Left lung (tissue), 10 donors: ENCODE measurements around the gene IL5RA. TPM values are rescaled to one million over a fixed set of nuclear protein-coding genes. Genes with fewer than 3 reads are reported as not detected.

ENCODE experiments used
- ATAC-seq: fragments of 200-7000 bp; cut with Tn5 transposase; one replicate; pipeline ENCODE4 v1.9.1; 2020; ENCODE audit warnings: moderate library complexity
- DNase-seq, 4 donors: peaks; one replicate each; pipeline ENCODE4 v3.0.0-alpha.2; 2013 to 2020
- H3K27ac ChIP-seq, 2 donors: fragments of 200-600 bp; sonication (generic) in 1 of 2; one replicate each; pipeline versions ENCODE4 v1.5.0 to v1.8.0; 2020 to 2021
- H3K27me3 ChIP-seq, 2 donors: fragments of 200-600 bp; sonication (generic) in 1 of 2; one replicate each; pipeline versions ENCODE4 v1.5.0 to v1.8.0; 2020 to 2021
- H3K36me3 ChIP-seq, 2 donors: fragments of 200-600 bp; sonication (generic) in 1 of 2; one replicate each; pipeline versions ENCODE4 v1.5.0 to v1.8.0; 2020 to 2021
- H3K4me1 ChIP-seq, 2 donors: fragments of 200-600 bp; one replicate each; pipeline ENCODE4 v1.8.0; 2021
- H3K4me3 ChIP-seq, 2 donors: fragments of 200-600 bp; sonication (generic) in 1 of 2; one replicate each; pipeline versions ENCODE4 v1.5.0 to v1.8.0; 2020 to 2021; ENCODE audit warnings: mild to moderate bottlenecking in 1 of 2
- H3K9me3 ChIP-seq, 2 donors: fragments of 200-600 bp; sonication (generic) in 1 of 2; one replicate each; pipeline versions ENCODE4 v1.5.0 to v1.8.0; 2020 to 2021
- CTCF ChIP-seq, 2 donors: fragments of 200-600 bp; sonication (generic) in 1 of 2; IDR thresholded peaks; one replicate each; pipeline versions ENCODE4 v1.5.0 to v1.8.0; 2021; ENCODE audit warnings: antibody characterized with exemption in 2 of 2
- intact Hi-C, 2 donors: fragments of 100-400 bp; cut with DNase I; formaldehyde crosslinking; loops; one replicate each; pipeline versions ENCODE4 v1.11.2 to v1.14.2; 2022
- polyA plus RNA-seq, 6 donors: library from polyadenylated mRNA; unstranded; fragments of 120-200 nt; gene quantifications; one replicate each; pipeline ENCODE4 v1.2.1, GENCODE V29; 2013; ENCODE audit not compliant: insufficient read length in 6 of 6
- total RNA-seq, 2 donors: library from RNA; stranded (reverse); fragmentation: NEBNext Ultra II Directional; extraction: Animal tissue kit (Norgen Biotek cat#: 25700); gene quantifications; one replicate each; pipeline ENCODE4 v1.2.1, GENCODE V29; 2021
- donor health status: DM: no; HTN: yes; CAD: no.
- donor health status: DM: no; HTN: no; CAD: no.

Gene IL5RA
- total and polyA plus RNA-seq, 8 donors = 0.50 to 5.2 (median 2.9) TPM

- Histone ChIP-seq H3K9me3 (no peaks in the 10 kb centered on the region), H3K27me3 (no peaks in the 10 kb centered on the region), H3K36me3 (no peaks in the 10 kb centered on the region), H3K4me1 (no peaks in the 10 kb centered on the region), H3K4me3 (no peak overlapping the region), H3K27ac (no peak overlapping the region)
- TF ChIP-seq CTCF (IDR thresholded peaks at IDR 0.05) = no peak
- ATAC-seq (no peak), DNase-seq (no peak)
- intact Hi-C loops = no loop called here
These were observed 7.5 kb upstream of the IL5RA start for GRCh38 chr3:3117651-3118050.

DNA sequence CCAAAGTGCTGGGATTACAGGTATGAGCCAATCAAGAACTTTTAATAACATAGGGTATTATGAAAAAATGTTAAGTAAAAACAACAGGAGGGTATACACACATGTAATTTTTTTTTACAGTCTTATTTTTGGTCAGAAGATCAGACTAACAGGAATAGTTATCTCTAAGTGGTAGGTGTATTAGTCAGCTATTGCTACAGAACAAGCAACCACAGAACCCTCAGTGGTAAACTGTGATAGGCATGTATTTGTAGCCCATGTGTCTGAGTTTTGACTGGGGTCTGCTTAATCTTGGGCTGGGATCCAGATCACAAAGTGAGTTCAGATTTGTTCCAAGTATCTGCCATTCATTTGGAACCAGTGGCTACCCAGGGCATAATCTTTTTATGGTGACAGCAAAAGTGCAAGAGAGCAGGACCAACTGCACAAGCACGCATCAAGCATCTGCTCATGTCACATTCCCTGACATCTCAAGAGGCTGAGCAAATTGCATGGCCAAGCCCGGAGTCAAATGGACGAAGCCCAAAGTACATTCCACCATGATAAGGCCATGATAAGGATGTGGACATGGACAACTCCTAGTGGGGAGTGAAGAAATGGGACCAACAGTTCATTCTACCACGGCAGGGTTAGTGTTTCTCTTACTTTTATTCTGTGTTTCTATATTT is 3.0 kb upstream of the IL5RA start:
- no peak for TF ChIP-seq CTCF (IDR thresholded peaks at IDR 0.05)
- intact Hi-C loops = no loop called here
- ATAC-seq = peak; percentile 63
- DNase-seq = no peak
- H3K36me3 ChIP-seq = no peaks in the 10 kb centered on the region
- H3K4me1 ChIP-seq = no peaks in the 10 kb centered on the region
- no peak overlapping the region for H3K4me3 ChIP-seq
- no peak overlapping the region for H3K27ac ChIP-seq
- no peaks in the 10 kb centered on the region for H3K27me3 ChIP-seq
- no peaks in the 10 kb centered on the region for H3K9me3 ChIP-seq

GRCh38 chr3:3110749-3111361 is 681 bp upstream of the IL5RA start:
- H3K4me3 ChIP-seq = no peak overlapping the region
- H3K9me3 ChIP-seq = no peaks in the 10 kb centered on the region
- DNase-seq (no peak), ATAC-seq (no peak)
- TF ChIP-seq CTCF (IDR thresholded peaks at IDR 0.05) = no peak
- intact Hi-C loops = no loop called here
- no peaks in the 10 kb centered on the region for H3K27me3 ChIP-seq
- H3K27ac ChIP-seq = no peak overlapping the region
- no peaks in the 10 kb centered on the region for H3K36me3 ChIP-seq
- no peaks in the 10 kb centered on the region for H3K4me1 ChIP-seq

DNA sequence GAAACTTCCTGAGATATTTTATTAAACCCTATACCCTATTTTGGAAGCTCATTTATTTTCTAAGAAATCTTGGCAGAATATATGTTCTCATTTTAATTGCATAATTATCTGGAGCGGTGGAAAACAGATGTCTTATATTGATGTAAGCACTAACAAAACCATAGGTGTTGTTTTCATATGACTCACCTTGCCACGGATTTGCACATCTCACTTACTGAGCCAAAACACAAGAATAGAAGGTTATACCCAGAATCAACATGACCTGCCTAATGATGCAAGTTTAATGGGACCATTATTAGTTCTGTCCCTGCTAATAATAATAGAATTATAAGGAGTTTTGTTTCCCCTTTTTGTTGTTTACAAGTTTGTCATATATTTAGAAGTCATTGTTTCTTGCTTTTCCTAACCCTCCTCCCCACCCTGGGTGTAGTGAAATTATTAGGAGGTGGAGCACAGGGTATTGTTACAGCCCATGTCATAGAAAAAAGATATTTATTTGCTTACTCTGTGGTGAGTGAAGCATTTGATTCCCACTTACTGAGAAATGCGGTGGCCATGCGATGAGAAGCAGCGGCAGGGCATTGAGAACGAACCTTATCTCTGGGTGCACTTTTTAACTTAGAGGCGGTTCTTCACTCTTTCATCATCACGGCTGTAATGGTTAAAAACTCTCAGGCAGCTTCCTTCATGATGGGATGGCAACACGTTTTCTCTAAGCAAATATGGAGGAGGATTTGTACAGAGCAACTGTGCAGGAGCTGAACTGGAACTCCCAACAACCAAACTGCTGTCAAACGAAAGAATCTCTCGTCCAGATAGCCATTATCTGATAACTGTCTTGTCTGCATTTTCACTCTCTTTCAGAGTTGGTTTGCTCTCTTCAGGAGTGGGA is 521 bp downstream of the IL5RA start:
- H3K27ac ChIP-seq = peak overlapping the region in 1 of 2 donors; percentile 13
- no peak for TF ChIP-seq CTCF (IDR thresholded peaks at IDR 0.05)
- no peaks in the 10 kb centered on the region for H3K27me3 ChIP-seq
- no peak for ATAC-seq
- intact Hi-C loops = no loop called here
- no peaks in the 10 kb centered on the region for H3K36me3 ChIP-seq
- no peaks in the 10 kb centered on the region for H3K4me1 ChIP-seq
- no peak for DNase-seq
- H3K9me3 ChIP-seq = no peaks in the 10 kb centered on the region
- H3K4me3 ChIP-seq = no peak overlapping the region

GRCh38 chr3:3107858-3108257 is 2.3 kb downstream of the IL5RA start:
- Histone ChIP-seq H3K36me3 (no peaks in the 10 kb centered on the region), H3K4me1 (no peaks in the 10 kb centered on the region), H3K4me3 (no peak overlapping the region), H3K9me3 (no peaks in the 10 kb centered on the region), H3K27ac (no peak overlapping the region), H3K27me3 (no peaks in the 10 kb centered on the region)
- TF ChIP-seq CTCF (IDR thresholded peaks at IDR 0.05) = no peak
- intact Hi-C loops = no loop called here
- DNase-seq (no peak), ATAC-seq (no peak)
